GM19238 (cell line): ENCODE data around the gene RFPL3.
"Not testable (repeated sequence)": the region's sequence is repeated elsewhere in the genome, so short reads cannot be mapped to it uniquely, and the experiment has no call there.

ENCODE experiments used
- DNase-seq: peaks from one replicate; pipeline ENCODE4 v3.0.0; 2011; ENCODE audit warnings: low spot score; ENCODE audit not compliant: insufficient read length

Gene RFPL3

GRCh38 chr22:32329202-32329645 lies 28.4 kb upstream of the RFPL3 start:
- no peak for DNase-seq

GRCh38 chr22:32331236-32331917 lies 26.3 kb upstream of the RFPL3 start:
- DNase-seq: no peak

DNA sequence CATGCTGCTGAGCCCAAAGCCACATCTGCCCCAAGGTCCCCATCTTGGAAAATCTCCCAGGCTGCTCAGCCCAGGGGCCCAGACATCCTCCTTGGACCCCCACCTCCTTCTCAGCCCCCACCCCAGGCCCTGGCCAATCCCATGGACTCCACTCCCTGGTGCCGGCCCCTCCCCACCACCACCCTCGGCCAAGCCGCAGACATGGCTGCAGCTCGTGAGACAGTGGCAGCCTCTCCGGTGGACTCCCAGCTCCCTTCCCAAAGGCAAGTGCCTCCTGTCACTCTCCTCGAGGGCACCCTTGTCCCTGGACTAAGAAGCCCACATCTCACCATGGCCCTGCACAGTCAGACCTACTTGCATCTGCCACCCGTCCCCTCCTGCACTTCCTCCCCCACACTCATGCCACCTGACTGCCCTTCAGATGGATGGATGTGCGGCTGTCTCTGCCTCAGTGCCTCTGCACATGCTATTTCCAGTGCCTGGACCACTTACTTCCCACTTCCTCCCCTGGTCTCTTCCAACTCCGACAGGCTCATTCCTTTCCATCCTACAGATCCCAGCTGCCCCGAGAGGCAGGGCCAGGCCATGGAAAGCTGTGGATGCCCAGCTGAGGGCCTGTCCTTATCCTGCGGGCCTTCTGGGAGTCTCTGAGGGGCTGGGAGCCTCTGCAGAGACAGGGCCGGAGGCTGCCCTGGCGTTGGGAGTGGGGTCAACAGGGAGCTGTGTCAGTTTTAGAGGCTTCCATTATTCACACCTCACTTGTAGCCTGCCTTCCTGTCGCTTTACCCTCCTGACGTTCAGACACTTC lies 25.5 kb upstream of the RFPL3 start:
- DNase-seq: no peak

GRCh38 chr22:32333141-32333768 lies 24.4 kb upstream of the RFPL3 start:
- DNase-seq: no peak

DNA sequence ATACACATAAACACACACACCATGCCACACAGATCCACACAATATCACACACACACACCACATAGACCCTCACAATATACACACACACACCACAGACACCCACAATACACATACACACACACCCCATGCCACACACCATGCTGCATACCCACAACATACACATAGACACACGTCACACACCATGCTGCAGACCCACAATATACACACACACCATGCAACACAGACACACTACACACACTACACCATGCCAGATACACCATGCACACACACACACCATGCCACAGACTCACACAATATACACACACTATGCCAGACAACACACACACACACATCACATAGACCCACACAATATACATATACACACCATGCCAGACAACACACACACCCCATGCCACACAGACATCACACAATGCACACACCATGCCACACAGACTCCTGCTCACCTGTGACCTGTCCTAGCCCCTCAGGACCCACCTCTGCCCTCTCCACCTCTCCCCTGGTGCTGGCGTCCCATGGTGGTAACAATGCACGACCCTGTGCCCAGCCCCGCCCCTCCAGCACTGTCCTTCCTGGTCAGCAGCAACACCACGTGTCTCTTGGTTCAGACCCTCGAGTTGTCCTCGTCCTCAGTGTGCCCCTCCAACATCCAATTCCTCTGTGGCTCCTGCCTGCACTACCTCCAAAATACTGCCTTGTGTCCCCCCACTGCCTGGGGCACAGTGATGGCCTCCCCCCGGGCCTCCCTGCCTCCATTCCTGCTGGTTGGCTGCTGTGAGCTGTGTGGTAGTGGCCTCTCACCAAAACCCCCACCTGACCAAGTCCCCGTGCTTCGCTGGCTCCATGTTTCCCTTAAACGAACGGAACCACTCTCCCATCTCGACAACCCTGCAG lies 23.7 kb upstream of the RFPL3 start:
- no peak for DNase-seq

DNA sequence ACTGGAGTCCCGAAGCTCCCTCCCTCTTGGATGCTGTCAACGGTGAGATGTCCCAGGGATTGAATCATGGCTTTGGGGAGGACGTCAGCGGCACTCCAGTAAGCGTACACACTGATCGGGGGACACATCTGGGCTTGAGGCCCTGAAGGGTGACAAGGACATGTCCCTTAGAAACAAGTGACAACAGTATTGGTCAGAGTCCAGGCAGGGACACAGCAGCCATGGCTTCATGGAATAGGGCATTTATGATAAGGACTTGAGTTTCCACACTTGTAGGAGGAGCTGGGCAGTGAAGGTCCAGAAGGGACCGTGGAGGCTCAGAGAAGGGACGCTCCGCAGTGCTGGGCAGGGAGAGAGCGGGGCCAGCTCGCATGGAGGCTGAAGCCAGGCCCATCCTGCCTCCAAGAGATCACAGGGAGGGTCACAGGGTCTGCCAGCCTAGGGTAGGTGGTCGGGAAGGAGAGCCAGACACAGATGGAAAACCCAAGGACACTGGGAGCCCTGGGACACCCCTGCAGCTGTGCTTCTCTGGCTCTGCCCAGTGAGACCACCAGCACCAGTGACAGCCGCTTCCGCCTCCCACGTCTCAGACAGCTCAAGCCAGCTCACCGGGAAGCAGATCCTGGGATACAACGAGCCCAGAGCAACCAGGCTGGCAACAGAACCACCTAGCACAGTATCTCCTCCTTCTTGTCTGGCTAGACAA lies 22.9 kb upstream of the RFPL3 start:
- no peak for DNase-seq

GRCh38 chr22:32335471-32335870 lies 22.2 kb upstream of the RFPL3 start:
- no peak for DNase-seq

DNA sequence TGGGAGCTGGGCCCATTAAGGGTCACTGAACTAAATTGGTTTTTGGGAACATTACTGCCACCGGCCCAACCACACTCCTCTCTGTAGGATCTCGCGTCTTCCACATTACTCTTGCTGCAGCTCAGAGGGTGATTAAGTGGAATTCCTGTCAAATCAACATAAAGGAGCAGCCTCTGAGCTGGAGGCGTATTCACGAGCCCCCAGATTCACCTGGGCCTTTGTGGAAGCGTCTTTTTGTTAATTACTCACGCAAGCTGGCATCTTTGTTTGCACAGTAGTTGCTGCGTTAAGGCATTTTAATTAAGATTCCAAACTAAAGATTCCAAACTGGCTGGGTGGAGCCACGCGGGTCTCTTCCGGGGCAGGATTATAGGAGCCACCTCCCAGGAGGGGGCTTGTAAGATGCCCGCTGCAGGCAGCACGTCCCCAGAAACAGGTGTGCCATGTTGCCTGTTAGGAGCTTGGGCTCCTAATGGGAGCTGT lies 21.5 kb upstream of the RFPL3 start:
- no peak for DNase-seq

GRCh38 chr22:32336771-32337424 lies 20.8 kb upstream of the RFPL3 start:
- no peak for DNase-seq

DNA sequence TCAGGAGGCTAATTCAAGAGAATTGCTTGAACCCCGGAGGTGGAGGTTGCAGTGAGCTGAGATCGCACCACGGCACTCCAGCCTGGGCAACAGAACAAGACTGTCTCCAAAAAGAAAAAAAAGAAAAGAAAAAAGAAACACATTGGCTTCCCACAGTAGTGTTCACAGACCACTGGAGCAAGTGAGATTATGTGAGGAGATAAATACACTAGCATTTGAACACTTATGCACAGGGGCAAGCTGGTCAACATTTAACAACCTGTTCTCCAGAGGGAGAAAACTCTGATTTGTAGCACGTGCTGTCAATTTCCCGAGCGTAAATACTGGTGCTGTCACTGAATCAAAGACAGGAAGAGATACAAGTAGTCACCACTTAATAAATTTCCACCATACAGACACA lies 20.2 kb upstream of the RFPL3 start:
- DNase-seq: not testable (repeated sequence)

- DNase-seq: no peak
Measured at GRCh38 chr22:32338757-32339156, 18.9 kb upstream of the RFPL3 start.

DNA sequence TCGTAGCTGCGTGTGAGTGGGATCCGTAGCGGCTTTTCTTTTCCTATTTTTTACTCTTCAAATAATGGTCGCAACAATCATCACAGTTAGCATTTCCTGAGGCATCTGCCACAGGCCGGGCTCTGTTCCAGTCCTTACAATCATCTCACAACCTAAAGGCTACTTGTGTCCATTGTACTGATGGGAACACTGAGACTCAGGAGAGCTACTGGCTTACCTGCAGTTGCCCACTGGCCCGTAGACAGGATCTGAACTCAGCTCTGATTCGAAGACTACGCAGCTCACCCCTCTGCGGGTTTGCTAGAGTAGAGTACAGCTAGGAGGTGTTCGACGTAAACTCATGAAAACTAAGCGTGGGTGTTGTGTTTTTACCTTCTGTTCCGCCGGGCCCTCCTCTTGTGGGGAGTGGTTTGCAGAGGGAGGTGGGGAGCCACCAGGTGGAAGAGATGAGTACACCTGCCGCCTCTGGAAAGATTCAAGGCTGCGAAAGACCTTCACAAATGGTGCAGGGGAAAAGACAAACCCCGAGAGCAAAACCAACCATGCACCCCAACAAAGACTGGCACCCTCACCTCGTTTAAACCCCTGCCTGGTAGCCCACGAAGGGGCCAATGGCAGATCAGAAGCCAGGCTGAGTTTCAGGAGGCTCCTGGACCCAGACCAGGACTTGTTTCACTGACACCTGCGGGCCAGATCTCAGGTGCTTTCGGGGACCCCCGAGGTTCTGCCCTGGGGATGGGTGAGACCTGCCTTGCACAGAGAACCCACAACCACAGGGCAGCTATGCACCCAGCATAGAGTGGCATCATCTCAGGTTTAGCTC lies 18.3 kb upstream of the RFPL3 start:
- no peak for DNase-seq

DNA sequence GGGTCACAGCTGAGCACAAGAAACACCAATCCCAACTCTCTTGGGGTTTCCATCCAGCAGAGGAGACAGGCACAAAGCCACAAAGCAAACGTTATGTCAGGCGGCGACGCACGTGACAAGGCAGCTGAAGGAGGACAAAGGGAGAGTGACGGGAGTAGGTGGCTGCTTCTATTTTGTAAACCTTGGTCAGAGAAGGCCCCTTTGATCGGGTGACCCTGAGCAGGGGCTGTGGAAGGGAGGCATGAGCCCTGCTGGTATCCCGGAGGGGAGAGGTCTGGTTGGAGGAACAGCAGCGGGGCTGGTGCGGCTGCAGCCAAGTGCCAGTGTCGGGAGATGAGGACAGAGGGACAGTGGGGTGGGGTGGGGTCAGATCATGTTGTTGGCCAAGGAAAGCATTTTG lies 17.3 kb upstream of the RFPL3 start:
- no peak for DNase-seq

DNA sequence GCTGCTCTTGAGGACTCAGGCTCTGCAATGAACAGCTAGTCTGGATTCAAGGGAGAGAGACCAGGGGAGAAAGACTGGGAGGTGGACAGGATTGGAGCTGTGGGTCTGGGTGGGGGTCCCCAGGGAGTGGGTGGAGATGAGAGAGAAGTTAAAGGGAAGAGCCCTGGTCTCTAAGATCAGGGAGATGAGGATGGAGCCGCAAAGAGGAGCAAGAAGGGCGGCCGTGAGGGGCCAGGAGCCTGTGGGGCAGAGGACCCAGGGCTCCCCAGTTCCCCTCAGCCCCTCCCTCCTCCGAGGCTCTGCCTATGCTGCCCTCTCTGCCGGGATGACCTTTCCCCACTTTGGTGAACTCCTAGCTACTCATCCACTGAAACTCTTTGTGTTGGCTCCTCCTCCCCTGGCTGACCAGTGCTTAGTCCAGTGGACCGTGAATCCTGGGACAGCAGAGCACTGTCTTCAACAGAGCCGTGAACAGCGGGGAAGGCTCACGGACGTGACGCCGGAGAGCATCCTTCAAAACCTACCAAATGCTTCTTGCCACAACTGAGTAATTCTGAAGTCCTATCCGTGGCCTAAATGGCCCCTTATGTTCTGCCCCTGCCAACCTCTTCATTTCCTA lies 16.4 kb upstream of the RFPL3 start:
- DNase-seq: no peak

- no peak for DNase-seq
Measured at GRCh38 chr22:32342977-32343376, 14.7 kb upstream of the RFPL3 start.

DNA sequence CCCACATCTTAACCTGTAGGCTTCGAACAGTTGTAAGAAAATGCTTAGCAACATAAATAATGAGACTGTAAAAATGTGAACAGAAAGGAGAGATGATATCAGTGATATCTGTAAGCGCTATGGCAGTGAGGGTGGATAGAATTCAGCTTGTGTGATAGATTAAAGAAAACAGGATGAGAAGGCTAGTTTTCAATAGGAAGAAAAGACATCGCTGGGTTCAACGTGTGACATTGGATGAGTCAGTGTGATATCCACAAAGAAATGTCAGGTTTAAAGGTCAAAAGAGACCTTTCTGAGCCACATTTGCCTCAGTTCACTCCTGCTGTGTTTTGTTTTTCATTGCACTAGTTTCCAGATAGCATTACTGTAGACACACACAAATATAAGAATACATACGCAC lies 13.7 kb upstream of the RFPL3 start:
- no peak for DNase-seq

DNA sequence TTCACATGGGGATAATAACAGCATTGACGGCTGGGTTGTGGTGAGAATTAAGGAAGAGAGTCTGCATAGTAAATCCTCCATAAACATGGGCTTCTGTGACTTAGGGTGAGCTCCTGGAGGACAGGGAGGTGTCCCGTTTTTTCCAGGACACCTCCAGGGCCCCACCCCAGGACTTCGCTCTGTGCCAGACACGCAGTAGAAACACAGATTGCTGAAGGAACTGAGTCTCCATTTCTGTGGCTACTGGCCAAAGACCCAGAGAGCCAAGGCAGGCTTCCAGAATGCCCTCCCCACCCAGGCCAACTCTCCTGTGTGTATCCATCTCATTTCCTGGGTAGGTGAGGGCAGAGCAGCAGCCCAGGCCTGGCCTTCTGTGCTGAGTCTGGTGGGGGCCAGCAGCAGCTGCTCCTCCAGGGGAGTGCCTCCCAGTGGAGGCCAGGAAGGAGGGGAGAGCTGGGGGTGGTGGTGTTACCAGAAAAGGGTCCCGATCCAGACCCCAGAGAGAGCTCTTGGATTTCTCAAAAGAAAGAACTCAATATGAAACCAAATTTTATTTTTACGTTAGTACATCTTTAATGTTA lies 9.5 kb upstream of the RFPL3 start:
- no peak for DNase-seq

- DNase-seq: not testable (repeated sequence)
Measured at GRCh38 chr22:32351875-32352274, 5.8 kb upstream of the RFPL3 start.
